Kidney tubule cell (primary cell): ENCODE data around the gene DENND5B.
A peak's percentile ranks its signal among the peaks of the same experiment; 100 is the strongest.
"Not testable (repeated sequence)": the region's sequence is repeated elsewhere in the genome, so short reads cannot be mapped to it uniquely, and the experiment has no call there.

ENCODE experiments used
- DNase-seq: peaks from one replicate; pipeline ENCODE4 v3.0.0-alpha.2; 2018; ENCODE audit warnings: low spot score

Gene DENND5B

DNA sequence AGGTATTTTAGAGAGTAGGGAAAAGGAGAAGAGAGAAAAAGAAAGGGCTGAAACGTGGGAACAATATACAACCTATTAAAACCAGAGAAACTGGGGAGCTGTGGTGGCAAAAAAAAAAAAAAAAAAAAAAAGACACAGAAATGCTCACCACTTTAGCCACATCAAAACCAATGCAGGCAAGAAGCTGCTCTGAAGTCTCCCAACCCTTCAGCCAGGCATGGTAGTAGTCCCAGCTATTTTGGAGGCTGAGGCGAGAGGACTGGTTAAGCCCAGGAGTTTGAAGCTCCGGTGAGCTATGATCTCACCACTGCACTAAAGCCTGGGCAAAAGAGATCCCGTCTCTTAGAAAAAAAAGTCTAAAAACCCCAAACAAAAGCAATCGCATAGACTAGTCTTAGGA lies 33.2 kb downstream of the DENND5B start:
- DNase-seq: no peak

DNA sequence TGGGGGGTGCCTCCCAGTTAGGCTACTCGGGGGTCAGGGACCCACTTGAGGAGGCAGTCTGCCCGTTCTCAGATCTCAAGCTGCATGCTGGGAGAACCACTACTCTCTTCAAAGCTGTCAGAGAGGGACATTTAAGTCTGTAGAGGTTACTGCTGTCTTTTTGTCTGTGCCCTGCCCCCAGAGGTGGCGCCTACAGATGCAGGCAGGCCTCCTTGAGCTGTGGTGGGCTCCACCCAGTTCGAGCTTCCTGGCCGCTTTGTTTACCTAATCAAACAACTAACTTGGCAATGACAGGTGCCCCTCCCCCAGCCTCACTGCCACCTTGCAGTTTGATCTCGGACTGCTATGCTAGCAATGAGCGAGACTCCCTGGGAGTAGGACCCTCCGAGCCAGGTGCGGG lies 35.5 kb downstream of the DENND5B start:
- DNase-seq: not testable (repeated sequence)

DNA sequence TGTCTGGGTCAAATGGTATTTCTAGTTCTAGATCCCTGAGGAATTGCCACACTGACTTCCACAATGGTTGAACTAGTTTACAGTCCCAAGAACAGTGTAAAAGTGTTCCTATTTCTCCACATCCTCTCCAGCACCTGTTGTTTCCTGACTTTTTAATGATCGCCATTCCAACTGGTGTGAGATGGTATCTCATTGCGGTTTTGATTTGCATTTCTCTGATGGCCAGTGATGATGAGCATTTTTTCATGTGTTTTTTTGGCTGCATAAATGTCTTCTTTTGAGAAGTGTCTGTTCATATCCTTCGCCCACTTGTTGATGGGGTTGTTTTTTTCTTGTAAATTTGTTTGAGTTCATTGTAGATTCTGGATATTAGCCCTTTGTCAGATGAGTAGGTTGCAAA lies 40.3 kb downstream of the DENND5B start:
- not testable (repeated sequence) for DNase-seq

DNA sequence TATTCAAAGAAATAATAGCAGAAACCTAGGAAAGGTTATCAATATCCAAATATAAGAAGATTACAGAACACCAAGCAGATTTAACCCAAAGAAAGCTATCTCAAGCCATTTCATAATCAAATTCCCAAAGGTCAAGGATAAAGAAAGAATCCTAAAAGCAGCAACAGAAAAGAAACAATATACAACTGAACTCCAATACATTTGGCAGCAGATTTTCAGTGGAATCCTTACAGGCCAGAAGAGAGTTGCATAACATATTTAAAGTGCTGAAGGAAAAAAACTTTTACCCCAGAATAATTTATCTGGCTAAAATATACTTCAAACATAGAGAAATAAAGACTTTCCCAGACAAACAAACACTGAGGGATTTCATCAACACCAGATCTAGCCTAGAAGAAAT lies 54.3 kb downstream of the DENND5B start:
- no peak for DNase-seq

DNA sequence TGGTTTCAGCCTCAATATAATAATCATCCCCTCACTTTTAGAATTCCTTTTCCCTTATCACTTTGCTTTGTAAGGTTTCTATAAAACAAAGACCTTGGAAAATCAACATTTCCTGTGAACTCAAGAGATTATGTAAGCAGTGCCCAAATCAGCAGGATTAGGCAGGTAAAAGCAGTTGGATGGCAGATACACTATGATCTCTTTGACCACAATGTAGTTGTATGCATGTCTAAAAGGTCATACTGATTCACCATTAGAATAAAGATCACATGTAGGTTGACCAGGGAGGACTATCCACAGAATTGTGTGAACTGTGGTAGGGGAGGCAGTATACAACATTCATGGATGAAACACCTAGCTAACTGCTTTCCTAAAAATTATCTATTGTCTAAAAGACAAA lies 57.5 kb downstream of the DENND5B start:
- no peak for DNase-seq

DNA sequence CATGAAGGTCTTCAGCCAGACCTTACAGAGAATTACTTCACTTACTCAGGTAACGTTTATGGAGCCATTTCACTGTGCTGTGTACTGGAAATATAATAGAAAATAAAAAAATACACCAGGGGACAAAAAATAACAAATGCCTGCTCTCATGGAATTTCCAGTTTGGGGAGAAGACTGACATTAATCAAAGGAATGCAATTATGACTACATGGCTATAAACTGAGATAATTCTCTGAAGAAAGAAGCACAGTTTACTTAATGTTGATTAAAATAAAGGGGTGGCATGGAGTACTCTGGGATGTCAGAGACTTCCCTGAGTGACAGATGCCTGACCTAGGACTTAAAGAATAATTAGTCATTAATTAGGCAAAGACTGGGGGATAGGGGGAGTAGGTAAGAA lies 59.0 kb downstream of the DENND5B start:
- DNase-seq: no peak

DNA sequence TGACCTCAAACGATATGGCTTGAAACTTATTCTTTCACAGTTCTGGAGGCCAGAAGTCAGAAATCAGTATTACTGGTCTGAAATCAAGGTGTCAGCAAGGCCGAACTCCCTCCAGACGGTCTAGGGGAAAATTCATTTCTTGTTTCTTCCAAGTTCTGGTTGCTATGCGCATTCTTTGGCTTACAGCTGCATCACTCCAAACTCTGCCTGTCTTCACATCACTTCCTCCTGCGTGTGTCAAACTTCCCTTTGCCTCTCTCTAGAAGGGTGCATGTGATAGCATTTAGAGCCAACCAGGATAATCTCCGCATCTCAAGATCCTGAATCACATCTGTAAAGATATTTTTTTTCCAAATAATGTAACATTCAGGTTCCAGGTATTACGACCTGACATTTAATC lies 62.8 kb downstream of the DENND5B start:
- no peak for DNase-seq

DNA sequence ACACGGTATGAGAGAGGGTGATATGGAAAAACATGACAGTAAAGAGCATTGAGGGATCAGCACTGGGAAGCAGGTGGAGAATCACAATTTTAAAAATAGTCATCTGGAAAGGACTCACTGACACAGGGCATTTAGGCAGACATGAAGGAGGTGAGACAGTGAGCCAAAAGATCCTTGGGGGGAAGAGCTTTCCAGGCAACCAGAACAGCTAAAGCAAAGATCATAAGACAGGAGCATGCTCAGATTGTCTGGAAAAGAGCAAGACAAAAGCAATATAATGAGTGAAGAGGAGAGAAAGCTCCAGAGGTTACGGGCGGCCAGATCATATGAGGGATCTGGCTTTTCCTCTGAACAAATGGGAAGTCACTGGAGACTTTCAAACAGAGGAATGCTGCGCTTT lies 63.9 kb downstream of the DENND5B start:
- no peak for DNase-seq

DNA sequence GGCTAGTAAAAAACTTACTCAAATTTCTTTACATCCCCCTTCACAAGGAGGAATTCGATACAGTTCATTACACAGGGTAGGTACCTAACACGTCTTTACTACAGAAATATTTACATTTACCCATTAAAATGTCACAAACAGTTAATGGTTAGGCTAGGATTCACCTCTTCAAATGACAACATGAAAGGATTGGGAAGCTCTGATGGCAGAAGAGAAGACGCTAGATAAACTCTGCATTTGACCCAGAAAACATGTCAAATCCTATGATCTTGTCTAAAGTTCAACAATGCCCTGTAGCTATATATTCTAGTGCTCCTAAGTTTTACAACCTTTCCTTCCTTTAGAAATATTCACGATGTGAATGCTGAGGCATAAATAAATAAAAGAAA lies 64.8 kb downstream of the DENND5B start:
- DNase-seq: no peak

DNA sequence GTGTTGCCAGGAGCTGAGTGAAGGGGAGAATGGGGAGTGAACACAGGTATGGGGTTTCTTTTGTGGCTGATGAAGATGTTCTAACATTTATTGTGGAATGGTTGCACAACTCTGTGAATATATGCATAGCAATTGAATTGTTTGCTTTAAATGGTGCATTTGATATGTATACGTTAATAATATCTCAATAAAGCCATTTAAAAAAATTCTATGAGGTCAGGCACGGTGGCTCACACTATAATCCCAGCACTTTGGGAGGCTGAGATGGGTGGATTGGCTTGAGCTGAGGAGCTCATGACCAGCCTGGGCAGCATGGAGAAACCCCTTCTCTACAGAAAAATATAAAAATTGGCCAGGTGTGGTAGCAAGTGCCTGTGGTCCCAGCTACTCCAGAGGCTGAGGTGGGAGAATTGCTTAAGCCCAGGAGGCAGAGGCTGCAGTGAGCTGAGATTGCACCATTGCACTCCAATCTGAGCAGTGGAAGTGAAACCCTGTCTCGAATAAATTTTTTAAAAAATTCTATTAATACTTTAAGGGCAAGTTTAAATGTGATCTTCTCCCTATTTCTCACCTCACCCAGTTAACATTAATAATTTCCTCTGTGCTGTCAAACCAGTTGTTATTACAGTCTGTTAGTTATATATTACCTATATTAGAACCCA lies 65.3 kb downstream of the DENND5B start:
- no peak for DNase-seq

DNA sequence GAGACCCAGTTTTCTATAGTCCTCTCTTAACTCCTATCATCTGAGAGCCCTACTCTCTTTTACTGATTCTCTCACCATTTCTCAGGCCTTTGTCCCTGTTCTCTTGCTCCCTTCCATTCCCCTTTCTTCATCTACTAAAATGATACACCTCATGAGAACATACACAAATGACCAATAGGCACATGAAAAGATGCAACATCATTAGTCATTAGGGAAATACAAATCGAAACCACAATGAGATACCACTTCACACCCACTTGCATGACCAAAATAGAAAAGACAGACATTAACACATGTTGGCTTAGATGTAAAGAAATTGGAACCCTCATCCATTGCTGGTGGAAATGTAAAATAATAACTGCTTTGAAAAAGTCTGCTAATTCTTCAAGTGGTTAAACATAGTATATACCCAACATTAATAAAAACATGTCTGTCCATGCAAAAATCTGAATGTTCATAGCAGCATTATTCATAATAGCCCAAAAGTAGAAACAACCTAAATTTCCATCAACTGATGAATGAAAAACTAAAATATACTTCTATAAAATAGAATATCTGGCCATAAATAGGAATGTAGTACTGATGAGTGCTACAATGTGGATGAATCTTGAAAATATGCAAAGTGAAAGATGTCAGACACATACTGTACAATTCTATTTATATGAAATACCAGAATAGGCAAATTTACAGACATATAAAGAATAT lies 66.0 kb downstream of the DENND5B start:
- peak; percentile 51 for DNase-seq

DNA sequence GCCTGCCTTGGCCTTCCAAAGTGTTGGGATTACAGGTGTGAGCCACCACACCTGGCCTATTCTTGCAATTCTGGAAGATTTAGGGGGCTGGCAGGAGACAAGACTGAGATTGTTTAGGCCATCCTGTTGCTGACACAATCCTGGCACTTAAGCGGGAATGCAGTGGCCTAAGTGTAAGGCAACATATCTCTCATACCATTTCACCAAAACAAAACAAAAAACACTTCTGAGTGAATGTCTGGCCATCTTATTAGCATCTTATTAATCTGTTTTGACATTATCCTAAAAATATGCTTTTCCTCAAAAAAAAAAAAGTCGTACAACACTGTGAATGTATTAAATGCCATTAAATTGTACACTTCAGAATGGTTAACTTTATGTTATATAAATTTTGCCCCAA lies 67.6 kb downstream of the DENND5B start:
- DNase-seq: no peak

DNA sequence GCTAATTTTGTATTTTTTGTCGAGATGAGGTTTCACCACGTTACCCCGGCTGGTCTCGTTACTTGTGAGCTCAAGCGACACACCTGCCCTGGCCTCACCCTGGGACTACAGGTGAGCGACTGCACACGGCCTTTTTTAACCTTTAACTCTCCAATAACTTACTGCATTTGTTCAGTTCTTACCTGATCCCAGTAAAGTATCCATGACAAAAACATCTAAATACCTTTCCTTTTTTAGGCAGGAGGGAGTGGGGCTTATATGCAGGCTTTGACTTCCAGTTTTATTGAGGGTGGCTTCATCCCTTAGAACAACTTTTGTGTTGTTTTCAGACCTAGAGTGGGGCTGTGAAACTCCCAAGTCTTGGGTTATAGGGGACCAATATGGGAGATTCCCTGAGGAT lies 68.3 kb downstream of the DENND5B start:
- no peak for DNase-seq

DNA sequence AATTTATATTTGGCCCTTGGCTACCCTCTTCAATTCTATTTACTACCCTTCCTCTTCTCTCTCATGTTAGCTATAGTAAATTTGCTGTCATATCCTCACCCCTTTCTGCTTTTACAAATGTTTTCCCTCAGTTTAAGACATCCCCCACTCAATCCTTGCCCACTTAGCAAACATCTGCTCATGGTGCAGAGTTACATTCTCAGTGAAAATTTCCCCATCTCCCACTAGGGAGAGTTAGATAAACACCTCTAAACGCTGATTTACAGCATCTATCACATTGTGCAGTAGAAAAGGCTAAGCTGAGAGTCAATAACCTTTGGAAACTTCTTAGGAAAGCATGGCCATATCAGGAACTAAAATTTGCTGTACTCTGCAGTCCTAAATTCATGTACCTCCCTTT lies 69.0 kb downstream of the DENND5B start:
- no peak for DNase-seq

DNA sequence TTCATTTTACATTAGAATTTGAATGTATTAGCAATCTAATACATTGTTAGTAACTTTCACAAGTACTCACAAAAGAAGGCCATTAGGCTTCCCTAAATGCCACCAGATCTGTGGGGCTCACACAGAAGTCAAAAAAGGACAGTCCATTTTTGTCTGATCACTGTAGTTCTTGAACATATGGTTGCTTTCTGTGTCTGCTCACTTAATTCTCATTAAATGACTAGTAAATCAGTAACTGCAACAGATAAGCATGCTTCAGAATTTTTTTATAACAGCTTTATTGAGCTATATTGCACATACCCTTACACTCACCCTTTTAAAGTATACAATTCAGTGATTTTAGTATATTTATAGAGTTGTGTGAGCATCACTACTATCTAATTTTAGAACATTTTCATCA lies 71.4 kb downstream of the DENND5B start:
- DNase-seq: no peak

DNA sequence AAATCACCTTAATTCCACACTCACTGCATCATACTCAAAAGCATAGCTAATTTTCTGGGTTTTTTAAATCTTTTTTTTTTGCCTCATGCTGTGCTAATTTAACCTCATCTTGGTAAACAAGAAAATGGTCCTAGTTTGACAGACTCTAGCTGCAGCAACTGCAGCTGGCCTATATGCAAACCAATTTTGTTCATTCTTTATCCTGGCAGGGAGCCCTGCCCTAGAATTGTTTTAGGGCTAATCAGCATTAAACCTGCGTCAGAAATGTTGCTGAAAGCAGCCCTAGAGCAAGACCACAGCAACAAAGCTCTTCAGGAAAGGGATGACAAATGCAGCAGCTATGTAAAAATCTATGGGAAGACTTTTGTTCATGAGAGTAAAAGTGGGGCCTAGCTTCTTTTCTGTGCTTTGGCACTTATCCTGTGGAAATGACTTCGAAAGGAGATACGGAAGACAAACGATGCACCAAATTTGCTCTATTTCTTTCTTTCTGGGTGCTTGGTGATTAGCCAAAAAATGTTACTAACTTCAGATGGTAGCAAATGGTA lies 72.2 kb downstream of the DENND5B start:
- DNase-seq: peak; percentile 95

DNA sequence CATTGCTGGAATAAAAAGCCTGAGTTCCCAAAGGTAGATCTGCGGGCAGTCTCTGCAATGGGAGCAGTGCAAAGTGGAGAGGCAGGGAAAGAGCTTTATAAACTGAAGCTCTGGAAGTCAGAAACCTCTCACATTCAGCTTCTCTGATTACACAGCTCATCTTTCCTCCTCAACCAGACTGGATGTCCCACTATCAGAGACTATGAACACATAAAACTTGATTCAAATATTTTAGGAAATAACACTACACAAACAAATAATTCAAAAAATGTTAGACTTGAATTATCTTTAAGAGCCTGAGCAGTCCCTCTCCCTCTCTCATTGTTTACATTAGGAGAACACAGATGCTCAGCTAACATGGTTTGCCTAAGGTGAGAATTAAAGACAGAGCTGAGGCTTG lies 72.9 kb downstream of the DENND5B start:
- DNase-seq: no peak

DNA sequence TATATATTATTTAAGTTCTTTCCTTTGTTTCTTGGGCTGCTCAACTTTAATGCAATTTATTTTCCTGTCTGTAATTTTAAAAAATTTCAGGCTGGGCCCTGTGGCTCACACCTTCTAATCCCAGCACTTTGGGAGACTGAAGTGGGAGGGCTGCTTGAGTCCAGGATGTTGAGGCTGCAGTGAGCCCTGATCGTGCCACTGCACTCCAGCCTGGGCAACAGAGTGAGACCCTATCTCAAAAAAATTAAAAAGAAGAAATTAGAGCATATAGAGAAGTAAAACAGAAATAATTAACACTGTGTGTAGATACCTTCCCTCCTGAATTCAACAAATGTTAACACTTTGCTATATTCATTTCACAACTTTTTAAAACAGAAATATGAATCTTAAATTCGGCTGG lies 74.2 kb downstream of the DENND5B start:
- no peak for DNase-seq

DNA sequence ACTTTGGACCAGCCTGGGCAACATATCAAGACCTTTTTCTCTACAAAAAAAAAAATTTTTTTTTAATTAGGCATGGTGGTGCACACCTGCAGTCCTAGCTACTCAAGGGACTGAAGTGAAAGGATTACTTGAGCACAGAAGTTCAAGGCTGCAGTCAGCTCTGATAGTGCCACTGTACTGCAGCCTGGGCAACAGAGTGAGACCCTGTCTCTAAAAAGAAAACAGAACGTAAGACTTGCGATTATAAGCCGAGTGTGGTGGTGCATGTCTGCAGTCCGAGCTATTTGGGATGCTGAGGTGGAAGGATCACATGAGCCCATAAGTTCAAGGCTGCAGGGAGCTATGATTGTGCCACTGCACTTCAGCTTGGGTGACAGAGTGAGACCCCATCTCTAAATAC lies 76.0 kb downstream of the DENND5B start:
- DNase-seq: no peak

DNA sequence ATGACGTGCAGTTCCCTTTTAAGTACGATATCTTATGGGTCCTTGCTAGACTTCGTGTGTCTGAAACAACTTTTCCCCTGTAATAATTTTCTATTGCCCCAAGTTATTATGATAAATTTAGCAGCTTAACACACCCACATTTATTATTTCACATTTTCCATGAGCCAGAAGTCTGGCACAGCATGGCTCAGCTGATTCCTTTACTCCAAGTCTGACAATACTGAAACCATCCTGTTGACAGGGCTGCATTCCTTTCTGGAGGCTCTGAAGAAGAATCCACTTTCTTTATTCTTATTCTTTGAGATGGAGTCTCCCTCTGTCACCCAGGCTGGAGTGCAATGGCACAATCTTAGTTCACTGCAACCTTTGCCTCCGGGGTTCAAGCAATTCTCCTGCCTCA lies 80.9 kb downstream of the DENND5B start:
- no peak for DNase-seq

DNA sequence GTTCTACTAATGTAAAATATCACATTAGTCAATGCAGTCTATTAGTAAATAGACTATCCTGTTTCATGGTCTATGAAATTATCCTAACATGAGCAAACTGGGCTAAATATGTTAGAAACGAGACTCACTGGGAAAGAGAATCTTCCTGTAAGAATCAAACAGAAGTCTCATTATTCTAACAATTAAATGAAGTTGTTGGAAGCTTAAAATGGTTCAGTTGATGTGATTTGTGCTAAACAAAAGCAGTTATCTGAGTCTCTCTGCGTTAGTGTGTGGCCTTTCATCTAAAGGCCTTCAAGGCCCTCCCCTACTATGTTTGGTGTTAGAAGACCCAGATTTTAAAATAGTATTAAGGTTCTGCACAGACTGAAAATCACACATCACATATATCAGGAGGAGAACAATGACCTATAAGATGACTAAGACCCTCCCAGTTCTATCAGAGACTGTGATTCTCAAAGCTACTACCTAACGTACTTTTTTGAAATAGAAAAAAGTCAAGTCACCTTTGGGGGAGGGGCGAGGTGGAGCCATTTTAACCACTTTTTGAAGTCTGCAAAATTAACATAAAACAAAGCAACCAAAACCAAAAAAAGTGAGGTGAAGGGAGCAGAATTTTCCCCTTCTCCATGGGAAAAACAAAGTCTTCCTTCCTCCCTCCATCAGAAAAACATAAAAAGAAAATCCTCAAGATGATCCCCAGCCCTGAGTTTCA lies 82.3 kb downstream of the DENND5B start:
- no peak for DNase-seq

DNA sequence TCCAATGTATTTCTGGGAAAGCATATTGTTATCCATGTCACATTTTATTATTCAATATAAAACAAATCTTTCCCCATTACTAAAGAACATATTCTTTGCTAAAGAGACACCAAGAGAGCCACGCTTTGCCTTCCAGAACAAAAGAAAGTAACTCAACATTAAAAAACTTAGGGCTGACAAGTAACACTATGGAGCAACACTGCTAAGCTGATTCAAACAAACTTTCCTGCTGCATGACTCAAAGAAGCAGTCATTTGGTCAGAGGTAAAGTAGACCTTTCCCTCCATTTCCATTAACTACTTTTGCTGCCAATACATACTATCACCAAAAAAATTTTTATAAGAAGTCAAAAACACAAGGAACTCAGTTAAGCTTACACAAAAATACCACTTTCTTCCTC lies 83.0 kb downstream of the DENND5B start:
- DNase-seq: peak; percentile 34
